Gastrocnemius medialis (tissue), 4 donors: Measurements from ENCODE around the gene RMDN2. TPM values are rescaled to one million over a fixed set of nuclear protein-coding genes. Genes with fewer than 3 reads are reported as not detected.

ENCODE experiments used
- ATAC-seq, 2 donors: fragments of 150-250 bp; one replicate each; pipeline ENCODE4 v1.9.1; 2016
- DNase-seq, 2 donors: peaks; one replicate each; pipeline ENCODE4 v3.0.0-alpha.2; 2019
- H3K27ac ChIP-seq, 4 donors: fragments of 200-600 bp; sonication (generic); 1 replicate in 1 of 4; 2 replicates in 3 of 4; pipeline ENCODE4 v1.5.1; 2016 to 2018; ENCODE audit warnings: mild to moderate bottlenecking in 2 of 4, moderate library complexity in 1 of 4
- H3K27me3 ChIP-seq, 3 donors: fragments of 200-600 bp; sonication (generic) in 2 of 3; 1 replicate in 1 of 3; 2 replicates in 2 of 3; pipeline versions ENCODE4 v1.5.1 to v1.6.0; 2016 to 2019; ENCODE audit warnings: mild to moderate bottlenecking in 1 of 3, moderate library complexity in 1 of 3
- H3K36me3 ChIP-seq, 2 donors: fragments of 200-600 bp; sonication (generic) in 1 of 2; one replicate each; pipeline ENCODE4 v1.5.1; 2017 to 2018
- H3K4me1 ChIP-seq, 2 donors: fragments of 200-600 bp; sonication (generic) in 1 of 2; one replicate each; pipeline ENCODE4 v1.5.1; 2016 to 2017; ENCODE audit warnings: mild to moderate bottlenecking in 2 of 2
- H3K4me3 ChIP-seq, 4 donors: fragments of 200-600 bp; sonication (generic) in 3 of 4; 1 replicate in 1 of 4; 2 replicates in 3 of 4; pipeline ENCODE4 v1.5.1; 2016 to 2019; ENCODE audit warnings: mild to moderate bottlenecking in 2 of 4
- H3K9me3 ChIP-seq, 3 donors: fragments of 200-600 bp; sonication (generic) in 2 of 3; 1 replicate in 1 of 3; 2 replicates in 2 of 3; pipeline ENCODE4 v1.5.1; 2016 to 2019
- CTCF ChIP-seq, 5 experiments: fragments of 450-650 bp in 3 of 5; fragments of 200-600 bp in 2 of 5; sonication (generic) in 2 of 5; IDR thresholded peaks in 4 of 5; conservative IDR thresholded peaks in 1 of 5; 1 replicate in 4 of 5; 2 replicates in 1 of 5; pipeline ENCODE4 v1.5.1; 2016 to 2019; ENCODE audit warnings: antibody characterized with exemption in 5 of 5, mild to moderate bottlenecking in 3 of 5, moderate library complexity in 3 of 5
- POLR2A ChIP-seq, 2 donors: fragments of 450-650 bp; IDR thresholded peaks; one replicate each; pipeline ENCODE4 v1.6.1; 2017; ENCODE audit warnings: antibody characterized with exemption in 2 of 2, mild to moderate bottlenecking in 2 of 2, moderate library complexity in 2 of 2
- in situ Hi-C, 4 donors: fragments of 200-750 bp; cut with MboI; loops; one replicate each; pipeline versions ENCODE4 v1.15.0 to v1.8.0; 2017; ENCODE audit warnings: low sequenced_read_pairs in 4 of 4
- intact Hi-C: fragments of 100-400 bp; cut with DNase I; formaldehyde crosslinking; loops from one replicate; pipeline ENCODE4 v1.15.1; 2023; ENCODE audit warnings: low total_unique reads
- total RNA-seq, 4 donors: library from RNA; depleted of rRNA; stranded (reverse); fragments of >200 nt; gene quantifications; one replicate each; pipeline versions ENCODE4 v1.1.0 to v1.2.3, GENCODE V29; 2016

The RMDN2 gene
- total RNA-seq, 4 donors from 2014 or later, result 2.7 to 6.3 (median 3.3) TPM

- intact Hi-C loops, result no loop called here
- no peak for DNase-seq
- Histone ChIP-seq H3K4me3 (no peak overlapping the region), H3K36me3 (no peaks in the 10 kb centered on the region), H3K27me3 (no peaks in the 10 kb centered on the region), H3K27ac (no peak overlapping the region), H3K9me3 (no peaks in the 10 kb centered on the region), H3K4me1 (no peaks in the 10 kb centered on the region)
- in situ Hi-C loops, result loop anchor here in 2 of 4 donors (25.0 kb wide), 1 partner anchor 736 kb away; the partner anchor contains the start of gene EIF2AK2 (in 2 of the 2)
- no peak for TF ChIP-seq POLR2A (IDR thresholded peaks at IDR 0.05)
- TF ChIP-seq CTCF (IDR thresholded peaks at IDR 0.05 in 4 of 5, conservative IDR thresholded peaks at IDR 0.05 in 1 of 5), result no peak
- no peak for ATAC-seq
These were observed 26.6 kb upstream of the RMDN2 start for GRCh38 chr2:37898448-37898847.

DNA sequence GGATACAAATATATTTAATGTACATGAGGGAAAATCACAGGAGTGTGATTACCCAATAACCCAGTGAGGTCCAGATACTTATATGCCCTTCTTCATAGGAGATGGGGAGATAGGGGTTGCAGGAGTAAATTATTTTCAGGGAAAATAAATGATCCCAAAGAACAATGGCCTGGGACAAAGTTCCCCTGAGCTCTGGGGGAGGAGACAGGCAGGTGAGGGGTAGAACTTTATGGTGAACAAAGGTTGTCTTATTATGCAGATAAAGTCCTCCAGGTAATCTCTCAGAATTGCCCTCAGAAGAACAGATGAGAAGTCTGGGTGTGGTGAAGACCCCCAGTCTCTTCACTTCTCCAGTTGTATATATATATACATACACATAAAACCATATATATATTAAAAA, 22.1 kb upstream of the RMDN2 start:
- in situ Hi-C loops, result no loop called here
- TF ChIP-seq POLR2A (IDR thresholded peaks at IDR 0.05) (no peak), CTCF (IDR thresholded peaks at IDR 0.05 in 4 of 5, conservative IDR thresholded peaks at IDR 0.05 in 1 of 5) (no peak)
- no peaks in the 10 kb centered on the region for H3K27me3 ChIP-seq
- intact Hi-C loops, result no loop called here
- DNase-seq (no peak), ATAC-seq (no peak)
- no peaks in the 10 kb centered on the region for H3K36me3 ChIP-seq
- H3K4me3 ChIP-seq, result no peak overlapping the region
- H3K9me3 ChIP-seq, result no peaks in the 10 kb centered on the region
- no peak overlapping the region for H3K27ac ChIP-seq
- no peaks in the 10 kb centered on the region for H3K4me1 ChIP-seq

DNA sequence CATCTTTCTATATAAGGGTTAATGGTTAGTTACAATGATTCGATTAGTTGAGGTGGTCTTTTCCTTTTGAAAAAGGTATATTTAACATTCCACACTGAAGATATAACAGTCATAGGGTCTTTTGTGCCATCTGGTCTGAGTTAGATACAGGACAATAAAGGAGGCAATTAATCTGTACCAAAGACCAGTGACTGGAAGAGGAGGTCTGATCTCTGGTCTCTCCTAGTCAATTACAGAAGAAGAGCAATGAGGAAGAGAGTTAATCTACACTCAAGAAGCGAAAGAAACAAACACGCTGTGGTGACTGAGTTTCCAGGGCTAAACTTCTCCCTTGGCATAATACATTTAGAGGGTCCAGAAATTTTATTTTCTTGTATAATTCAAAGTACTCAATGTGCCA, 20.7 kb upstream of the RMDN2 start:
- in situ Hi-C loops (no loop called here), intact Hi-C loops (no loop called here)
- Histone ChIP-seq H3K4me3 (no peak overlapping the region), H3K9me3 (no peaks in the 10 kb centered on the region), H3K36me3 (no peaks in the 10 kb centered on the region), H3K27ac (no peak overlapping the region), H3K4me1 (no peaks in the 10 kb centered on the region), H3K27me3 (no peaks in the 10 kb centered on the region)
- TF ChIP-seq CTCF (IDR thresholded peaks at IDR 0.05 in 4 of 5, conservative IDR thresholded peaks at IDR 0.05 in 1 of 5), result no peak
- no peak for TF ChIP-seq POLR2A (IDR thresholded peaks at IDR 0.05)
- DNase-seq, result no peak
- no peak for ATAC-seq

DNA sequence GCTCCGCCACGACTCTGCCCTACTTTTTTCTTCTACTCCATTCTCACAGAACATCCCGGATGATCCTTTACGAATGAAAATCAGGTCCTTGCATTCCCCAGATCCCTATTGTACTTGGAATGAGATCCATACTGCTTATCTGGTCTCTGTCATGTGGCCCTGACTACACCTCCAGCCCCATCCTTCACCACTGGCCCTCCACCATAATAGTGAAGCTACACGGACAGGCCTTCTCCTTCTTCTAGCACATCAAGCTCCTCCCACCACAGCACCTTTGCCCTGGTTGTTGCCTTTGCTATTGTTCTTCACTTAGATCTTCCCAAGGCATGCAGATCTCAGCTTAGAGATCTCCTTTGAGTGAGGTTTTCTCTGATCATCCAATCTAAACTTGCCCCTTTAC, 20.1 kb upstream of the RMDN2 start:
- Histone ChIP-seq H3K27ac (no peak overlapping the region), H3K27me3 (no peaks in the 10 kb centered on the region), H3K36me3 (no peaks in the 10 kb centered on the region), H3K4me1 (no peaks in the 10 kb centered on the region), H3K9me3 (no peaks in the 10 kb centered on the region), H3K4me3 (no peak overlapping the region)
- in situ Hi-C loops, result no loop called here
- no peak for DNase-seq
- TF ChIP-seq CTCF (IDR thresholded peaks at IDR 0.05 in 4 of 5, conservative IDR thresholded peaks at IDR 0.05 in 1 of 5) (no peak), POLR2A (IDR thresholded peaks at IDR 0.05) (no peak)
- ATAC-seq, result no peak
- intact Hi-C loops, result no loop called here

GRCh38 chr2:37906131-37906530, 19.0 kb upstream of the RMDN2 start:
- in situ Hi-C loops, result no loop called here
- no peak for ATAC-seq

More at GRCh38 chr2:37906131-37906530, 19.0 kb upstream of the RMDN2 start:
- no peaks in the 10 kb centered on the region for H3K4me1 ChIP-seq
- intact Hi-C loops, result no loop called here
- H3K27ac ChIP-seq, result no peak overlapping the region
- no peak for TF ChIP-seq CTCF (IDR thresholded peaks at IDR 0.05 in 4 of 5, conservative IDR thresholded peaks at IDR 0.05 in 1 of 5)
- no peak for TF ChIP-seq POLR2A (IDR thresholded peaks at IDR 0.05)
- no peak overlapping the region for H3K4me3 ChIP-seq
- H3K9me3 ChIP-seq, result no peaks in the 10 kb centered on the region
- no peaks in the 10 kb centered on the region for H3K27me3 ChIP-seq
- DNase-seq, result no peak
- no peaks in the 10 kb centered on the region for H3K36me3 ChIP-seq
